ENCODE results near the gene MMEL1. TPM values are rescaled to one million over a fixed set of nuclear protein-coding genes. Genes with fewer than 3 reads are reported as not detected.

Gene MMEL1
- total and polyA plus RNA-seq, 2 donors (not counting 1 experiment from before 2014, with no cell fraction given): not detected

DNA sequence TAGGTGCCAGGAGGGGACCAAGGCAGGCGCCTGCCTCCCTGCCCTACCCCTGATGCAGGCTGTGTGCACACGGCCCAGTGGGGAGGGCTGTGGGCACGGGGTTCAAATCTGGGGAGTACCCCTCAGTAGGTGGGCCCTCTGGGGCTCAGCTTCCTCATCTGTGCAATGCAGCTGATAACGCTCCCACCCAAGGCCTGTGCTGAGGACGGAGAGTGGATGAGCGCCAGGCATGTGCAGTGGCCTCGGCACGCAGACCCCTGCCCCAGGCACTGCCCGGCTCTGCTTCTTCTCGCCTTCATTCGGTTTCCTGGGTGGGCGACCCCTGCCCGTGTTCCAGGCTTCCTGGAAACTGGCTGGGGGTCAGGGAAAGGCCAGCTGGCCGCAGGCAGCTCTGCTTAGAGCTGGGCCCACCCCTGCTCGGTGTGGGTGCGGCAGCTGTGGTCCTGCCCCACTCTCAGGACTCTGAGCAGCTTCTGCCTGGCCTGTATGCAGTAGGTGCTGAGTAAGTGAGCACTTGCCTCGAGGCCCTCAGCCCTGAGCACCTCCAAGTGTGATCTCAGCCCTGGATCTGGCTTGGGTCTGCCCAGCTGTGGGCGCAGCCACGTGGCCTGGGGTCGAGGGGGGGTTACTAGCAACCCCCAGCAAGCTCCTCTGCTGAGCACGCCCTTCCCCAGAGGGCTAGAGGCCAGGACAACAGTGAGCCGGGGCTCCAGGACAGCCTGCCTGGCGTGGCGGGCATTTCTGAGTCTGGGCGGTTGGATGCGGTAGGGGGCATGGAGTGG is 88.5 kb downstream of the MMEL1 start:
- DNase-seq (peak; percentile 40), ATAC-seq (ENCODE audit: low read depth) (no peak)
- POLR2A ChIA-PET: interaction anchor here (0.6 to 6.1 kb wide), 6 partner anchors 13 to 130 kb away, joined by 3 to 88 read pairs (median 4); partner anchors contain the start of genes PANK4 and PRXL2B
- Histone ChIP-seq H3K9me3 (ENCODE audit: control extremely low read depth in 1 of 3, control insufficient read depth in 2 of 3, insufficient read depth in 1 of 3, low read length in 2 of 3) (no peaks in the 10 kb centered on the region), H3K27me3 (replicated peaks in 1 of 4; ENCODE audit: control extremely low read depth in 1 of 4, control insufficient read depth in 3 of 4, insufficient read depth in 4 of 4, low read length in 3 of 4) (peaks cover 0 to 27% (median 2%) of the 10 kb centered on the region in 4 experiments), H3K79me2 (ENCODE audit: control insufficient read depth, insufficient read depth, low read length) (no peaks in the 10 kb centered on the region), H3K4me3 (ENCODE audit: control extremely low read depth in 1 of 5, extremely low read depth in 1 of 5, insufficient read depth in 1 of 5, low read depth in 2 of 5, low read length in 4 of 5) (no peak overlapping the region), H3K9ac (ENCODE audit: low read length) (no peak overlapping the region), H3K36me3 (replicated peaks in 1 of 2; ENCODE audit: control extremely low read depth in 1 of 2, control insufficient read depth in 1 of 2, extremely low read depth in 1 of 2, insufficient read depth in 2 of 2, low read length in 1 of 2) (no peaks in the 10 kb centered on the region), H4K20me1 (ENCODE audit: control insufficient read depth, insufficient read depth, low read length, poor library complexity, severe bottlenecking) (peaks cover 7% of the 10 kb centered on the region), H3K4me1 (ENCODE audit: control insufficient read depth in 2 of 2, insufficient read depth in 2 of 2, low read length in 2 of 2) (peaks cover 20 to 33% of the 10 kb centered on the region in 2 donors), H3K4me2 (replicated peaks; ENCODE audit: low read depth, low read length, poor library complexity, severe bottlenecking) (no peak overlapping the region), H3K27ac (ENCODE audit: low read length in 2 of 2) (no peak overlapping the region), H2AFZ (ENCODE audit: insufficient read depth, low read depth, low read length, poor library complexity, severe bottlenecking) (no peak overlapping the region)
- CTCF ChIA-PET: interaction anchor here (1.0 to 2.7 kb wide), 3 partner anchors 12 to 349 kb away, joined by 3 to 8 read pairs (median 5); partner anchors contain the start of genes FAAP20 and TNFRSF14
- no peaks in the 10 kb centered on the region for H3K9me3 Mint-ChIP-seq (ENCODE audit: insufficient read depth)
- peaks cover 6% of the 10 kb centered on the region for H3K27me3 Mint-ChIP-seq
- no peak overlapping the region for H3K4me3 Mint-ChIP-seq
- peak overlapping the region; percentile 41 for H3K27ac Mint-ChIP-seq
- WGBS (ENCODE audit: insufficient coverage): 82% methylated on average over 26 of the region's 26 CpGs
- intact Hi-C loops (cut with micrococcal nuclease): no loop called here
- TF ChIP-seq CTCF (IDR thresholded peaks at IDR 0.05) (no peak), EZH2 (IDR thresholded peaks at IDR 0.05; ENCODE audit: borderline replicate concordance, insufficient read depth, low read depth, low read length, poor library complexity, severe bottlenecking) (no peak)
- H3K4me1 Mint-ChIP-seq: peaks cover 21% of the 10 kb centered on the region

All from B cell (primary cell).